Measurements from ENCODE around the gene FBXO2.

GRCh38 chr1:11634365-11635192 lies 19.6 kb downstream of the FBXO2 start:
- no peak for TF ChIP-seq POLR2A (IDR thresholded peaks at IDR 0.05; ENCODE audit: low read depth, low read length)
- TF ChIP-seq POLR2AphosphoS5 (IDR thresholded peaks at IDR 0.05; ENCODE audit: low read depth, low read length) = no peak
